Activated CD4-positive, alpha-beta T cell treated with anti-CD3 and anti-CD28 coated beads for 4 hours (primary cell): ENCODE data around the gene SYNGR1.

Source experiments
- DNase-seq, 2 donors: peaks; one replicate each; pipeline ENCODE4 v3.0.0-alpha.2; 2020

The SYNGR1 gene

GRCh38 chr22:39431821-39432251, 82.0 kb downstream of the SYNGR1 start:
- no peak for DNase-seq

GRCh38 chr22:39432361-39432811, 82.6 kb downstream of the SYNGR1 start:
- DNase-seq, result no peak

- no peak for DNase-seq
These were observed 83.9 kb downstream of the SYNGR1 start for GRCh38 chr22:39433476-39434242.

- DNase-seq, result no peak
These were observed 84.5 kb downstream of the SYNGR1 start for GRCh38 chr22:39434243-39434653.

GRCh38 chr22:39434721-39435120, 84.9 kb downstream of the SYNGR1 start:
- no peak for DNase-seq
